Measurements from ENCODE around the gene TFEB.

The TFEB gene

GRCh38 chr6:41728073-41728936 lies 7.1 kb downstream of the TFEB start:
- no peak overlapping the region for H3K4me3 ChIP-seq (ENCODE audit: control insufficient read depth, low read depth, low read length)
- DNase-seq (ENCODE audit: low read depth): no peak
- TF ChIP-seq CTCF (IDR thresholded peaks at IDR 0.05; ENCODE audit: control insufficient read depth, insufficient read depth, low read depth, low read length, missing control alignments): no peak

GRCh38 chr6:41727705-41728072 lies 7.7 kb downstream of the TFEB start:
- no peak overlapping the region for H3K4me3 ChIP-seq (ENCODE audit: control insufficient read depth, low read depth, low read length)
- no peak for DNase-seq (ENCODE audit: low read depth)
- no peak for TF ChIP-seq CTCF (IDR thresholded peaks at IDR 0.05; ENCODE audit: control insufficient read depth, insufficient read depth, low read depth, low read length, missing control alignments)

- no peak overlapping the region for H3K4me3 ChIP-seq (ENCODE audit: control insufficient read depth, low read depth, low read length)
- no peak for TF ChIP-seq CTCF (IDR thresholded peaks at IDR 0.05; ENCODE audit: control insufficient read depth, insufficient read depth, low read depth, low read length, missing control alignments)
- no peak for DNase-seq (ENCODE audit: low read depth)
Measured at GRCh38 chr6:41726876-41727275, 8.5 kb downstream of the TFEB start.

GRCh38 chr6:41724586-41725501 lies 10.6 kb downstream of the TFEB start:
- no peak for TF ChIP-seq CTCF (IDR thresholded peaks at IDR 0.05; ENCODE audit: control insufficient read depth, insufficient read depth, low read depth, low read length, missing control alignments)
- H3K4me3 ChIP-seq (ENCODE audit: control insufficient read depth, low read depth, low read length): no peak overlapping the region
- DNase-seq (ENCODE audit: low read depth): no peak

GRCh38 chr6:41724228-41724580 lies 11.2 kb downstream of the TFEB start:
- no peak for DNase-seq (ENCODE audit: low read depth)
- no peak overlapping the region for H3K4me3 ChIP-seq (ENCODE audit: control insufficient read depth, low read depth, low read length)
- no peak for TF ChIP-seq CTCF (IDR thresholded peaks at IDR 0.05; ENCODE audit: control insufficient read depth, insufficient read depth, low read depth, low read length, missing control alignments)

- peak; percentile 71 for DNase-seq (ENCODE audit: low read depth)
- no peak for TF ChIP-seq CTCF (IDR thresholded peaks at IDR 0.05; ENCODE audit: control insufficient read depth, insufficient read depth, low read depth, low read length, missing control alignments)
- no peak overlapping the region for H3K4me3 ChIP-seq (ENCODE audit: control insufficient read depth, low read depth, low read length)
Measured at GRCh38 chr6:41723530-41724227, 11.7 kb downstream of the TFEB start.

All from AG09309 (cell line).